Endometrial microvascular endothelial cells (primary cell): ENCODE data around the gene EPHB2. TPM values are rescaled to one million over a fixed set of nuclear protein-coding genes. Genes with fewer than 3 reads are reported as not detected.
"Not testable (repeated sequence)": the region's sequence is repeated elsewhere in the genome, so short reads cannot be mapped to it uniquely, and the experiment has no call there.

ENCODE experiments used
- in situ Hi-C: cut with HindIII; loops from 2 replicates; pipeline ENCODE4 v1.10.0; 2017; ENCODE audit warnings: low sequenced_read_pairs, low pct_unique_long_range_greater_than_20kb; ENCODE audit errors: inconsistent ontology term
- total RNA-seq: library from RNA; depleted of rRNA; stranded (reverse); fragments of >200 nt; gene quantifications from one replicate; pipeline ENCODE4 v1.2.3, GENCODE V29; 2015; ENCODE audit errors: inconsistent ontology term

EPHB2 gene
- total RNA-seq: 84.5 TPM

DNA sequence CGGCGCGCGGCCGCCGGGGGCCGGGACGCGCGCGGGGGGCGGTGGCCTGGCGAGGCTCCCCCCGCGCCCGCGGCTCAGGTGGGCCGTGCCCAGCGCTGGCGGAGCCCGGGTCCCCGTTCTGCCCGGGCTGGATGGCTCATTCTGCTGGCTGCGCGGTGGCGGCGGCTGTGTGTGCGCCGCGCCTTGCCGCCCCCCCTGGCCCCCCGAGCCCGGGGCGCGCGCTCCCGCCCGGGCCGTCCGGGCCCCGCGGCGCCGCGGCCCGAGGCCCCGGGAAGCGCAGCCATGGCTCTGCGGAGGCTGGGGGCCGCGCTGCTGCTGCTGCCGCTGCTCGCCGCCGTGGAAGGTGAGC, at the start of gene EPHB2:
Gene EPHB2, plus strand, starts transcription at position 139 of the 349 bp plus-strand sequence. Its CDS starts 144 bp downstream, at position 283.
- in situ Hi-C loops: loop anchor here (25.0 kb wide), 1 partner anchor 177 kb away; no protein-coding TSS in a partner anchor

DNA sequence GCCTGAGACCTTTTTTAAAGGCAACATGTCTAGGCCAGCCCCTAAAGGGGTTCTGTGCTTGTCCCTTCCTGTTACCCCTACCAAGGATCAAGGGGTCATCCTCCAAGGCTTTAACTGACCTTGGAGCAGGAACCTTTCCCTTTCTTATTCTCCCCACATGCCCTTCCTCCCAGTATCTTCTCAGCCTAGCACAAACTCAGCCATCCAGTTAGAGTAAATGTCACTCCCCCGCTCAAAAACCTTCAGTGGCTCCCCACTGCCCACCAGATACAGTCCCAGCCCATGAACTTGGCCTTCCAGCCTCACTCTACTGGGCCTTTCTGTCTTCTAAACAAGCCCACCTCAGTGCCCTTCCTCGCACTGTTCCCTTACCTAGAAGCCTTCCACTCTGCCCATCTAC, 48.8 kb upstream of the EPHB2 start:
- in situ Hi-C loops: no loop called here

GRCh38 chr1:22662318-22662717, 48.3 kb upstream of the EPHB2 start:
- in situ Hi-C loops: no loop called here

DNA sequence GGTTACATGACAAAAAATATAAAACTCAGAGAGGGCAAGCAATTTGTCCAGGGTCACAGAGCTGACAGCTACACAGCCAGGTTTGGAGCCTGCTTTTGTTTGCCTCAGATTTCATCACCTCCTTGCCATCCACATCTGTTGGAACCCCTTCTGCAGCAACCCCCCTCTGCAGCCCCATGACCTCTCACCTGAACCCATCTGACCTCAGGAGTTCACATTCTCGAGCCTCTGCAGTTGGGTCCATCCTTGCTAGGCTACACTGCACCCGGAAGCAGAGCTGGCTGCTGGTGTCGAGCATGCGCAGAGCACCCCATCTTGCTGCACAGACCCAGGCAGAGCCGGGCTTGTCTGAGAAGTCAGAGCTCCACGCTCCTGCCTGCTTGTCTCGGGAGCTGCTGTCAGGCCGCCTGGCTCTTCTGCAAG, 47.6 kb upstream of the EPHB2 start:
- in situ Hi-C loops: no loop called here

- in situ Hi-C loops: no loop called here
Measured at GRCh38 chr1:22665752-22666151, 44.9 kb upstream of the EPHB2 start.

- in situ Hi-C loops: no loop called here
Measured at GRCh38 chr1:22666412-22666811, 44.2 kb upstream of the EPHB2 start.

DNA sequence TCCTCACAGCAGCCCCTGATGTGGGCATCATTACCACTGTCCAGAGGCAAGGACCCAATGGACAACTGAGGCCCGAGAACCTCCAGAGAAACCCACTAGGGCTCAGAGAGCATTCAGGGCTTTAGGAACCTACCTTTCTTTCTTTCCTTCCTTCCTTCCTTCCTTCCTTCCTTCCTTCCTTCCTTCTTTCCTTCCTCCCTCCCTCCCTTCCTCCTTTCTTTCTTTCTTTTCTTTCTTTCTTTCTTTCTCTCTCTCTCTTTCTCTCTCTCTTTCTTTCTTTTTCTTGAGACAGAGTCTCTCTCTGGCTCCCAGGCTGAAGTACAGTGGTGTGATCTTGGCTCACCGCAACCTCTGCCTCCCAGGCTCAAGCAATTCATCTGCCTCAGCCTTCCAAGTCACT, 41.8 kb upstream of the EPHB2 start:
- in situ Hi-C loops: not testable (repeated sequence)

GRCh38 chr1:22670352-22670975, 40.2 kb upstream of the EPHB2 start:
- in situ Hi-C loops: no loop called here

GRCh38 chr1:22671999-22672398, 38.6 kb upstream of the EPHB2 start:
- in situ Hi-C loops: no loop called here

DNA sequence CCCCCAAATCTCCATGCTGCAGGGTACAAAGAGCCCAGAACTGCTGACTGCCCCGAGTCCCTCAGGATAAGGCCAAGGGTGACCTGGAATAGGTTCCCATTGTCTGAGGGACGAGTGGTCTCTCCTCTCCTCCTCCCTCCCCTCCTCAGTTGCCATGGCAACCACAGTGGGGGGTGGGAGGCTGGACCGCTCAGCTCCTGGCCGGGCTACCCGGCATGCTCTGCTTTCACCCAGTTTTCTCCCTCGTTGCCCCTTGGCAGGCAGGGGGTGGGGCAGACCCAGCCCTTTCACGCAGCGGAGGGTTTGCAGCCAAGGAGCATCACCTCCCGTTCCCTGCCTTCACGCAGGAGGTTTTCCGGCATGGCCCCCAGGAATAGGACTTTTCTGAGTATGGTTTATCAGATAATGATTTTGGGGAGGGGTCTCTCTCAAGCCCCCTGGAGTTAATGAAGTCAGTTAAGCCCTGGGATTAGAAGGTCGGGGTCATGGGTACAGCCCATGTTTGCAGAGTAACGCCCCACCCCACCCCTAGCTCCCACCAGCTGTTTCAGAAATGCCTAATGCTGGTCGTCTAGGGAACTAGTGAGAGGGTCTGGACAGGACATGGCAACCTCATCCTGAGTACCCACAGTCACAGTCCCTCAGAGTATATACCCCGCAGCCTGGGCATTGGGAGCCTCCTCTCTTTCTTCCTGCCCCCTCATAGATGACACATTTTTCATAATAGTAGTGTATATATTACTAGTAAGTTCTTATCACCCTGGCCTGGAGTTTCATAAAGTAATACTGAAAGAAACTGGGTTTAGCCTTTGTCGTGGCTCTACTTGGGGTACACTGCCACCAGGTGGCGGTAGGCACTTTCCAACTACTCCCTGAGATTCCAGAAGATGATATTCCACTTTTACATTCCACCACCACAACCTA, 36.9 kb upstream of the EPHB2 start:
- in situ Hi-C loops: no loop called here

- in situ Hi-C loops: no loop called here
Measured at GRCh38 chr1:22674410-22674749, 36.3 kb upstream of the EPHB2 start.

- in situ Hi-C loops: not testable (repeated sequence)
Measured at GRCh38 chr1:22676151-22676550, 34.5 kb upstream of the EPHB2 start.

GRCh38 chr1:22676916-22677583, 33.6 kb upstream of the EPHB2 start:
- in situ Hi-C loops: no loop called here

- in situ Hi-C loops: no loop called here
Measured at GRCh38 chr1:22677931-22678896, 32.4 kb upstream of the EPHB2 start.

GRCh38 chr1:22680726-22681125, 29.9 kb upstream of the EPHB2 start:
- in situ Hi-C loops: no loop called here

GRCh38 chr1:22681556-22682276, 28.9 kb upstream of the EPHB2 start:
- in situ Hi-C loops: no loop called here

GRCh38 chr1:22683547-22683946, 27.1 kb upstream of the EPHB2 start:
- in situ Hi-C loops: no loop called here

GRCh38 chr1:22685591-22686059, 25.0 kb upstream of the EPHB2 start:
- in situ Hi-C loops: no loop called here
